HL-60 (cell line): ENCODE measurements around the gene XYLT1.

ENCODE experiments used
- DNase-seq, 2 experiments: peaks; one replicate each; pipeline ENCODE4 v3.0.0-alpha.2; 2010 to 2020; ENCODE audit warnings: low read depth in 1 of 2, low spot score in 1 of 2
- H3K27ac ChIP-seq: fragments of 250-450 bp; sonication (Bioruptor Pico); replicated peaks from 2 replicates; pipeline ENCODE4 v1.5.1; 2020; ENCODE audit warnings: mild to moderate bottlenecking, moderate library complexity
- H3K27me3 ChIP-seq: fragments of 250-450 bp; sonication (Bioruptor Pico); 2 replicates; pipeline ENCODE4 v1.5.1; 2021; ENCODE audit warnings: mild to moderate bottlenecking, moderate library complexity; ENCODE audit not compliant: insufficient read depth, poor library complexity, severe bottlenecking
- H3K4me3 ChIP-seq: replicated peaks from 2 replicates; pipeline ENCODE4 v1.5.1; 2011; ENCODE audit warnings: mild to moderate bottlenecking, control low read depth, low read length; ENCODE audit not compliant: insufficient read depth
- GABPA ChIP-seq: IDR thresholded peaks from 2 replicates; pipeline ENCODE4 v1.6.1; 2012; ENCODE audit warnings: low read depth
- POLR2AphosphoS5 ChIP-seq: IDR thresholded peaks from 2 replicates; pipeline ENCODE4 v1.6.1; 2012; ENCODE audit warnings: low read depth
- SPI1 ChIP-seq: IDR thresholded peaks from 2 replicates; pipeline ENCODE4 v1.6.1; 2012; ENCODE audit warnings: low read depth, mild to moderate bottlenecking, borderline replicate concordance
- TF ChIP-seq, protein P1 (sequence below): IDR thresholded peaks from one replicate; pipeline ENCODE4 v1.5.1; 2011; ENCODE audit warnings: low read length, control low read depth, inconsistent platforms; ENCODE audit not compliant: insufficient read depth
- TF ChIP-seq, protein P2 (sequence below): IDR thresholded peaks from 2 replicates; pipeline ENCODE4 v1.6.1; 2012; ENCODE audit warnings: low read depth; ENCODE audit not compliant: insufficient replicate concordance

Gene XYLT1

DNA sequence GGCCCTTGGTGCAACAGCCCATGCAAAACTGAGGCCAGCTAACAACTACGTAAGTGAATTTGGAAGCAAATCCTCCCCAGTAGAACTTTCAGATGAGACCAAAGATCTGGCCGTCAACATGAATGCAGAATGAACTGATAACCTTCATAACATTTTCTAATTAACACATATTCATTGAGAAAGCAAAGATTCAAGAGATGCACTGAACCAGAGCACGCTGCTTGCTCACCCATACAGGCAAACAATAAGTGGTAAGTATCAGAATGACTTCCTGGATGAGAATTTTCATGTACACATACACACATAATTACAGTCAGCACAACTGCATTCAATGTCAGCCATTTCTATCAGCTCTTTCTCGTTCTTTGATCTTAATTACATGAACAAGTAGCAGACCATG is 30.6 kb downstream of the XYLT1 start:
- no peak overlapping the region for H3K4me3 ChIP-seq
- TF ChIP-seq GABPA (no peak; the same call in 1 of the 2 replicates), SPI1 (no peak), POLR2AphosphoS5 (no peak)
- TF ChIP-seq, protein P1, sequence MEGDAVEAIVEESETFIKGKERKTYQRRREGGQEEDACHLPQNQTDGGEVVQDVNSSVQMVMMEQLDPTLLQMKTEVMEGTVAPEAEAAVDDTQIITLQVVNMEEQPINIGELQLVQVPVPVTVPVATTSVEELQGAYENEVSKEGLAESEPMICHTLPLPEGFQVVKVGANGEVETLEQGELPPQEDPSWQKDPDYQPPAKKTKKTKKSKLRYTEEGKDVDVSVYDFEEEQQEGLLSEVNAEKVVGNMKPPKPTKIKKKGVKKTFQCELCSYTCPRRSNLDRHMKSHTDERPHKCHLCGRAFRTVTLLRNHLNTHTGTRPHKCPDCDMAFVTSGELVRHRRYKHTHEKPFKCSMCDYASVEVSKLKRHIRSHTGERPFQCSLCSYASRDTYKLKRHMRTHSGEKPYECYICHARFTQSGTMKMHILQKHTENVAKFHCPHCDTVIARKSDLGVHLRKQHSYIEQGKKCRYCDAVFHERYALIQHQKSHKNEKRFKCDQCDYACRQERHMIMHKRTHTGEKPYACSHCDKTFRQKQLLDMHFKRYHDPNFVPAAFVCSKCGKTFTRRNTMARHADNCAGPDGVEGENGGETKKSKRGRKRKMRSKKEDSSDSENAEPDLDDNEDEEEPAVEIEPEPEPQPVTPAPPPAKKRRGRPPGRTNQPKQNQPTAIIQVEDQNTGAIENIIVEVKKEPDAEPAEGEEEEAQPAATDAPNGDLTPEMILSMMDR: no peak
- TF ChIP-seq, protein P2, sequence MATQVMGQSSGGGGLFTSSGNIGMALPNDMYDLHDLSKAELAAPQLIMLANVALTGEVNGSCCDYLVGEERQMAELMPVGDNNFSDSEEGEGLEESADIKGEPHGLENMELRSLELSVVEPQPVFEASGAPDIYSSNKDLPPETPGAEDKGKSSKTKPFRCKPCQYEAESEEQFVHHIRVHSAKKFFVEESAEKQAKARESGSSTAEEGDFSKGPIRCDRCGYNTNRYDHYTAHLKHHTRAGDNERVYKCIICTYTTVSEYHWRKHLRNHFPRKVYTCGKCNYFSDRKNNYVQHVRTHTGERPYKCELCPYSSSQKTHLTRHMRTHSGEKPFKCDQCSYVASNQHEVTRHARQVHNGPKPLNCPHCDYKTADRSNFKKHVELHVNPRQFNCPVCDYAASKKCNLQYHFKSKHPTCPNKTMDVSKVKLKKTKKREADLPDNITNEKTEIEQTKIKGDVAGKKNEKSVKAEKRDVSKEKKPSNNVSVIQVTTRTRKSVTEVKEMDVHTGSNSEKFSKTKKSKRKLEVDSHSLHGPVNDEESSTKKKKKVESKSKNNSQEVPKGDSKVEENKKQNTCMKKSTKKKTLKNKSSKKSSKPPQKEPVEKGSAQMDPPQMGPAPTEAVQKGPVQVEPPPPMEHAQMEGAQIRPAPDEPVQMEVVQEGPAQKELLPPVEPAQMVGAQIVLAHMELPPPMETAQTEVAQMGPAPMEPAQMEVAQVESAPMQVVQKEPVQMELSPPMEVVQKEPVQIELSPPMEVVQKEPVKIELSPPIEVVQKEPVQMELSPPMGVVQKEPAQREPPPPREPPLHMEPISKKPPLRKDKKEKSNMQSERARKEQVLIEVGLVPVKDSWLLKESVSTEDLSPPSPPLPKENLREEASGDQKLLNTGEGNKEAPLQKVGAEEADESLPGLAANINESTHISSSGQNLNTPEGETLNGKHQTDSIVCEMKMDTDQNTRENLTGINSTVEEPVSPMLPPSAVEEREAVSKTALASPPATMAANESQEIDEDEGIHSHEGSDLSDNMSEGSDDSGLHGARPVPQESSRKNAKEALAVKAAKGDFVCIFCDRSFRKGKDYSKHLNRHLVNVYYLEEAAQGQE: no peak
- H3K27ac ChIP-seq: no peak overlapping the region
- no peak for DNase-seq
- H3K27me3 ChIP-seq: no peaks in the 10 kb centered on the region

DNA sequence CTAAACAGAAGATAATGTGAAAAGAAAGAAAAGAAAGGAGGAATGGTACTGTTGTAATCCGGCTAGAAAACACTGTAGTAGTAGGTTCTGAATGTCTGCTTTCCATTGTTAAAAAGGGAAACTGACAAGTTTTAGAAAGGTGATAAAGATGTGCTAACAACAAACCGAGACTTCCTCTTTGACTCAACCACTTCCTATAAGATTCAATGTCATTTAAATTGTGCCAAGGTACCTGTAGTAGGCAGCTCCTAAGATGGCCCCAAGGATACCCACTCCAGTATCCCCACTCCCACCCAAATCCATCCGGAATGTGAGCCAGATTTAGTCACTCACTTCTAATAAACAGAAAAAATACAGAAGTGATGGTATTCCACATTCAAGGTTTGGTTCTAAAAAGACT is 31.2 kb downstream of the XYLT1 start:
- TF ChIP-seq POLR2AphosphoS5 (no peak), GABPA (no peak), SPI1 (peak; percentile 92)
- TF ChIP-seq, protein P2: no peak
- TF ChIP-seq, protein P1: no peak
- DNase-seq: peak in 1 of 2 experiments; percentile 14
- no peaks in the 10 kb centered on the region for H3K27me3 ChIP-seq
- H3K27ac ChIP-seq: no peak overlapping the region
- no peak overlapping the region for H3K4me3 ChIP-seq

DNA sequence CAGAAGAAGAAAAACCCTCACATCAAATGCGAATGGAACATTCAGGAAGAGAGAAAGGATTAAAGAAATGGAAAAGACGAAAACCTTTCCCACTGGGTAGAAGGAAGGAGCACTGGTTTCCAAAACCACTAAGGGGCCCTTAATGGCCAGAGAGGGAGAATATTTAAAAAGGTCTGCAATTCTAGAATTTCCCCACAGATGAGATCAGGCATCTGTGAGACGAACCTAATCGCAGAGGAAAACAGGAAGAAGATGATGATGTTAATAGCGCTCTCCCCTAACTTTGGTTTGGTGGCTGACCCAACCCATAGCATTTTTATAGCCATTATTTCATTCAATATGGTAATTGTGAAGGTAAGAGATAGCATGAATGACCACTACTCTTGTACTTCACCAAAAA is 32.8 kb downstream of the XYLT1 start:
- TF ChIP-seq SPI1: no peak
- TF ChIP-seq, protein P2: no peak
- TF ChIP-seq, protein P1: no peak
- no peak for TF ChIP-seq POLR2AphosphoS5
- no peak for TF ChIP-seq GABPA
- Histone ChIP-seq H3K27me3 (no peaks in the 10 kb centered on the region), H3K27ac (no peak overlapping the region), H3K4me3 (no peak overlapping the region)
- no peak for DNase-seq
